ENCODE results near the gene TSHR. TPM values are rescaled to one million over a fixed set of nuclear protein-coding genes. Genes with fewer than 3 reads are reported as not detected.

The TSHR gene
- total and polyA plus RNA-seq, 2 experiments from 2014 or later = 0.59 to 0.78 TPM

GRCh38 chr14:81102217-81102616 is 146.8 kb downstream of the TSHR start:
- 0 out of 2 replicates have a peak, but pooled peaks cover 4% of the 10 kb centered on the region for H3K4me1 ChIP-seq (ENCODE audit: insufficient read depth)
- no peak for TF ChIP-seq STAT1 (IDR thresholded peaks at IDR 0.05; ENCODE audit: unreplicated experiment)
- TF ChIP-seq NANOG (IDR thresholded peaks at IDR 0.05; ENCODE audit: borderline replicate concordance) = no peak
- TF ChIP-seq EZH2phosphoT487 (IDR thresholded peaks at IDR 0.05; ENCODE audit: unreplicated experiment) = no peak
- TF ChIP-seq CREB1 (CRISPR knock-in tag; IDR thresholded peaks at IDR 0.05; ENCODE audit: low read depth) = no peak
- no peak for TF ChIP-seq EZH2 (IDR thresholded peaks at IDR 0.05; ENCODE audit: low read depth, unreplicated experiment)
- TF ChIP-seq JUNB (IDR thresholded peaks at IDR 0.05; ENCODE audit: unreplicated experiment) = no peak
- TF ChIP-seq, protein P1, sequence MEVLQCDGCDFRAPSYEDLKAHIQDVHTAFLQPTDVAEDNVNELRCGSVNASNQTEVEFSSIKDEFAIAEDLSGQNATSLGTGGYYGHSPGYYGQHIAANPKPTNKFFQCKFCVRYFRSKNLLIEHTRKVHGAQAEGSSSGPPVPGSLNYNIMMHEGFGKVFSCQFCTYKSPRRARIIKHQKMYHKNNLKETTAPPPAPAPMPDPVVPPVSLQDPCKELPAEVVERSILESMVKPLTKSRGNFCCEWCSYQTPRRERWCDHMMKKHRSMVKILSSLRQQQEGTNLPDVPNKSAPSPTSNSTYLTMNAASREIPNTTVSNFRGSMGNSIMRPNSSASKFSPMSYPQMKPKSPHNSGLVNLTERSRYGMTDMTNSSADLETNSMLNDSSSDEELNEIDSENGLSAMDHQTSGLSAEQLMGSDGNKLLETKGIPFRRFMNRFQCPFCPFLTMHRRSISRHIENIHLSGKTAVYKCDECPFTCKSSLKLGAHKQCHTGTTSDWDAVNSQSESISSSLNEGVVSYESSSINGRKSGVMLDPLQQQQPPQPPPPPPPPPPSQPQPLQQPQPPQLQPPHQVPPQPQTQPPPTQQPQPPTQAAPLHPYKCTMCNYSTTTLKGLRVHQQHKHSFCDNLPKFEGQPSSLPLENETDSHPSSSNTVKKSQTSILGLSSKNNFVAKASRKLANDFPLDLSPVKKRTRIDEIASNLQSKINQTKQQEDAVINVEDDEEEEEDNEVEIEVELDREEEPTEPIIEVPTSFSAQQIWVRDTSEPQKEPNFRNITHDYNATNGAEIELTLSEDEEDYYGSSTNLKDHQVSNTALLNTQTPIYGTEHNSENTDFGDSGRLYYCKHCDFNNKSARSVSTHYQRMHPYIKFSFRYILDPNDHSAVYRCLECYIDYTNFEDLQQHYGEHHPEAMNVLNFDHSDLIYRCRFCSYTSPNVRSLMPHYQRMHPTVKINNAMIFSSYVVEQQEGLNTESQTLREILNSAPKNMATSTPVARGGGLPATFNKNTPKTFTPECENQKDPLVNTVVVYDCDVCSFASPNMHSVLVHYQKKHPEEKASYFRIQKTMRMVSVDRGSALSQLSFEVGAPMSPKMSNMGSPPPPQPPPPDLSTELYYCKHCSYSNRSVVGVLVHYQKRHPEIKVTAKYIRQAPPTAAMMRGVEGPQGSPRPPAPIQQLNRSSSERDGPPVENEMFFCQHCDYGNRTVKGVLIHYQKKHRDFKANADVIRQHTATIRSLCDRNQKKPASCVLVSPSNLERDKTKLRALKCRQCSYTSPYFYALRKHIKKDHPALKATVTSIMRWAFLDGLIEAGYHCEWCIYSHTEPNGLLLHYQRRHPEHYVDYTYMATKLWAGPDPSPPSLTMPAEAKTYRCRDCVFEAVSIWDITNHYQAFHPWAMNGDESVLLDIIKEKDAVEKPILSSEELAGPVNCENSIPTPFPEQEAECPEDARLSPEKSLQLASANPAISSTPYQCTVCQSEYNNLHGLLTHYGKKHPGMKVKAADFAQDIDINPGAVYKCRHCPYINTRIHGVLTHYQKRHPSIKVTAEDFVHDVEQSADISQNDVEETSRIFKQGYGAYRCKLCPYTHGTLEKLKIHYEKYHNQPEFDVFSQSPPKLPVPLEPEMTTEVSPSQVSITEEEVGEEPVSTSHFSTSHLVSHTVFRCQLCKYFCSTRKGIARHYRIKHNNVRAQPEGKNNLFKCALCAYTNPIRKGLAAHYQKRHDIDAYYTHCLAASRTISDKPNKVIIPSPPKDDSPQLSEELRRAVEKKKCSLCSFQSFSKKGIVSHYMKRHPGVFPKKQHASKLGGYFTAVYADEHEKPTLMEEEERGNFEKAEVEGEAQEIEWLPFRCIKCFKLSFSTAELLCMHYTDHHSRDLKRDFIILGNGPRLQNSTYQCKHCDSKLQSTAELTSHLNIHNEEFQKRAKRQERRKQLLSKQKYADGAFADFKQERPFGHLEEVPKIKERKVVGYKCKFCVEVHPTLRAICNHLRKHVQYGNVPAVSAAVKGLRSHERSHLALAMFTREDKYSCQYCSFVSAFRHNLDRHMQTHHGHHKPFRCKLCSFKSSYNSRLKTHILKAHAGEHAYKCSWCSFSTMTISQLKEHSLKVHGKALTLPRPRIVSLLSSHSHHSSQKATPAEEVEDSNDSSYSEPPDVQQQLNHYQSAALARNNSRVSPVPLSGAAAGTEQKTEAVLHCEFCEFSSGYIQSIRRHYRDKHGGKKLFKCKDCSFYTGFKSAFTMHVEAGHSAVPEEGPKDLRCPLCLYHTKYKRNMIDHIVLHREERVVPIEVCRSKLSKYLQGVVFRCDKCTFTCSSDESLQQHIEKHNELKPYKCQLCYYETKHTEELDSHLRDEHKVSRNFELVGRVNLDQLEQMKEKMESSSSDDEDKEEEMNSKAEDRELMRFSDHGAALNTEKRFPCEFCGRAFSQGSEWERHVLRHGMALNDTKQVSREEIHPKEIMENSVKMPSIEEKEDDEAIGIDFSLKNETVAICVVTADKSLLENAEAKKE (CRISPR knock-in tag; IDR thresholded peaks at IDR 0.05) = no peak
- TF ChIP-seq ETS1 (IDR thresholded peaks at IDR 0.05) = no peak
- H4K20me1 ChIP-seq (replicated peaks; ENCODE audit: insufficient read depth) = no peaks in the 10 kb centered on the region
- no peak overlapping the region for H3K4me3 Mint-ChIP-seq
- no peaks in the 10 kb centered on the region for H3K79me2 ChIP-seq (replicated peaks; ENCODE audit: insufficient read depth)
- no peak overlapping the region for H3K27ac Mint-ChIP-seq
- H3K9me2 ChIP-seq (ENCODE audit: insufficient read depth) = peaks cover 21% of the 10 kb centered on the region
- no peak overlapping the region for H3K4me3 ChIP-seq
- no peak for ATAC-seq
- no peak for DNase-seq (ENCODE audit: low spot score)
- H3K4me2 ChIP-seq = no peak overlapping the region
- H3K4me1 Mint-ChIP-seq = peaks cover 8% of the 10 kb centered on the region; the same call in 2 of the 3 replicates
- no peaks in the 10 kb centered on the region for H3K36me3 ChIP-seq (ENCODE audit: insufficient read depth)
- no peaks in the 10 kb centered on the region for H3K9me3 Mint-ChIP-seq
- H3K36me3 Mint-ChIP-seq (ENCODE audit: low read depth) = no peaks in the 10 kb centered on the region
- no peak overlapping the region for H3K27ac ChIP-seq (ENCODE audit: low read depth)
- H2AFZ ChIP-seq = no peak overlapping the region
- H3F3A ChIP-seq (replicated peaks; ENCODE audit: low read depth) = no peaks in the 10 kb centered on the region
- no peaks in the 10 kb centered on the region for H3K27me3 ChIP-seq (ENCODE audit: insufficient read depth)
- peaks cover 2% of the 10 kb centered on the region for H3K27me3 Mint-ChIP-seq (ENCODE audit: insufficient read depth, low read depth, poor library complexity)
